Mucosa of descending colon (tissue), 3 donors: Measurements from ENCODE around the gene GLO1. TPM values are rescaled to one million over a fixed set of nuclear protein-coding genes. Genes with fewer than 3 reads are reported as not detected.
A peak's percentile ranks its signal among the peaks of the same experiment; 100 is the strongest.

Experiments
- ATAC-seq: fragments of 200-7000 bp; cut with Tn5 transposase; one replicate; pipeline ENCODE4 v1.9.1; 2020; ENCODE audit warnings: mild to moderate bottlenecking, moderate library complexity
- DNase-seq, 3 donors: peaks; one replicate each; pipeline ENCODE4 v3.0.0-alpha.2; 2020
- H3K36me3 ChIP-seq: fragments of 200-600 bp; one replicate; pipeline ENCODE4 v1.8.0; 2021; ENCODE audit warnings: low read depth, mild to moderate bottlenecking
- H3K4me1 ChIP-seq: fragments of 200-600 bp; one replicate; pipeline ENCODE4 v1.8.0; 2021; ENCODE audit warnings: low read depth, mild to moderate bottlenecking
- H3K4me3 ChIP-seq: fragments of 200-600 bp; one replicate; pipeline ENCODE4 v1.8.0; 2021; ENCODE audit warnings: mild to moderate bottlenecking
- H3K9me3 ChIP-seq: fragments of 200-600 bp; one replicate; pipeline ENCODE4 v1.8.0; 2021; ENCODE audit warnings: mild to moderate bottlenecking
- CTCF ChIP-seq: fragments of 200-600 bp; IDR thresholded peaks from one replicate; pipeline ENCODE4 v1.8.0; 2022; ENCODE audit warnings: antibody characterized with exemption, mild to moderate bottlenecking
- intact Hi-C, 2 donors: fragments of 100-400 bp; cut with DNase I in 1 of 2; cut with micrococcal nuclease in 1 of 2; formaldehyde crosslinking; loops; one replicate each; pipeline versions ENCODE4 v1.11.0 to v1.11.1; 2022; cut with DNase I, micrococcal nuclease
- total RNA-seq, 3 donors: library from RNA; stranded (reverse); fragmentation: NEBNext Ultra II Directional in 2 of 3; extraction: Animal tissue kit (Norgen Biotek cat#: 25700) in 2 of 3; gene quantifications; one replicate each; pipeline versions ENCODE4 v1.2.1 to v1.2.4, GENCODE V29; 2021 to 2023
- donor health status: DM: no; HTN: no; CAD: no; lungs with moderate emphysema.
- donor health status: DM: no; HTN: no; CAD: no.
- donor health status: DM: no; HTN: yes; CAD: no.

GLO1 gene
- total RNA-seq, 3 donors from 2014 or later = 37.9 to 55.4 (median 47.3) TPM

GRCh38 chr6:38715016-38715689, 12.2 kb upstream of the GLO1 start, which contains the start of gene DNAH8:
TSS of gene DNAH8 (plus strand) at chr6:38715311. CDS start at chr6:38722810, 7,499 bp downstream.
- DNase-seq (peak in 1 of 3 donors; percentile 37), ATAC-seq (peak; percentile 26)
- TF ChIP-seq CTCF = no peak
- intact Hi-C loops = no loop called here
- no peaks in the 10 kb centered on the region for H3K36me3 ChIP-seq
- H3K9me3 ChIP-seq = no peaks in the 10 kb centered on the region
- no peaks in the 10 kb centered on the region for H3K4me1 ChIP-seq
- no peak within 1 kb of the TSS for H3K4me3 ChIP-seq

- no peak overlapping the region for H3K4me3 ChIP-seq
- TF ChIP-seq CTCF = no peak
- H3K9me3 ChIP-seq = no peaks in the 10 kb centered on the region
- ATAC-seq = peak; percentile 37
- no peak for DNase-seq
- intact Hi-C loops = no loop called here
- H3K4me1 ChIP-seq = no peaks in the 10 kb centered on the region
- H3K36me3 ChIP-seq = no peaks in the 10 kb centered on the region
These were observed 11.5 kb upstream of the GLO1 start for GRCh38 chr6:38714239-38715015.

- ATAC-seq (peak; percentile 83), DNase-seq (peak; percentile 34 to 59 (median 50))
- H3K9me3 ChIP-seq = no peaks in the 10 kb centered on the region
- no peaks in the 10 kb centered on the region for H3K36me3 ChIP-seq
- no peaks in the 10 kb centered on the region for H3K4me1 ChIP-seq
- intact Hi-C loops = no loop called here
- no peak for TF ChIP-seq CTCF
- H3K4me3 ChIP-seq = no peak overlapping the region
These were observed 10.9 kb upstream of the GLO1 start for GRCh38 chr6:38713812-38714211.

DNA sequence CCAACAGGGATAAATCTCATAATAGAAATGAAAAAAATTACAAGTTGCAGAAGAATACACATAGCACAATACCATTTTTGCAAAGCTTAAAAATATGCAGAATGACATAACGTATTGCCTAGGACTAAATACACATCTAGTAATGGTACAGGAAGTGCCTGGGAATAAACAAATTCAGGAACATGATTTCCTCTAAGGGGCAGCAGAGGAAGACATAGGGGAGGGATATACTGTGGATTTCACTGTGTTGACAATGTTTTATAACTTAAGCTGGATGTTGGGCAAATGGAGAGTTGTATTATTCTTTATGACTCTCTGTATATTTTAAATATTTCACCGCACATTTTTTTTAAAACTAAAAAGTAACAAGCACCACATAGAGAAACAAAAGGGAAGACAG, 5.6 kb upstream of the GLO1 start:
- Histone ChIP-seq H3K4me1 (no peaks in the 10 kb centered on the region), H3K9me3 (no peaks in the 10 kb centered on the region), H3K36me3 (no peaks in the 10 kb centered on the region), H3K4me3 (no peak overlapping the region)
- TF ChIP-seq CTCF = no peak
- ATAC-seq (no peak), DNase-seq (no peak)
- intact Hi-C loops = no loop called here

- H3K36me3 ChIP-seq = no peaks in the 10 kb centered on the region
- no peaks in the 10 kb centered on the region for H3K9me3 ChIP-seq
- intact Hi-C loops = no loop called here
- no peak for ATAC-seq
- TF ChIP-seq CTCF = no peak
- H3K4me3 ChIP-seq = no peak overlapping the region
- no peaks in the 10 kb centered on the region for H3K4me1 ChIP-seq
- no peak for DNase-seq
These were observed 3.0 kb upstream of the GLO1 start for GRCh38 chr6:38705924-38706323.
